ENCODE results near the gene LCA5.

LCA5 gene

DNA sequence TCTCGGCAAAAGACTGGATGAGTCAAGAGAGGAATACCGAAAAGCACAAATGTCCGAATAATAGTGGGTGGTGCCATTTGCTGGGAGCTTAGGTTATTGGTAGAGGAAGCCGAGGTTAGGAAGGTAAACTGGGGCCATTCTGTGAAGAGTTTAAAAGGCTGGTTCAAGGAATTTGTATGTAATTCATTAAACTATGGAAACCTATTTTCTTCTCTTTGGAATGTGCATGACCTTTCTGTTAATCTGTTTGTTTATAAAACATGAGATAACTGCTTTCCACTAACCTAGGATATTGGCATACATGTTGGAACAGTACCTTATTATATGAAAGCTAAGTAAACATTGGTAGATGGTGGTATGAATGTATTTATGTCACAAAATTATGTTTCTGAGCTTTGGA lies 71.8 kb downstream of the LCA5 start:
- no peak for TF ChIP-seq EZH2phosphoT487 (conservative IDR thresholded peaks at IDR 0.05; ENCODE audit: low read length)
- TF ChIP-seq, protein P1, sequence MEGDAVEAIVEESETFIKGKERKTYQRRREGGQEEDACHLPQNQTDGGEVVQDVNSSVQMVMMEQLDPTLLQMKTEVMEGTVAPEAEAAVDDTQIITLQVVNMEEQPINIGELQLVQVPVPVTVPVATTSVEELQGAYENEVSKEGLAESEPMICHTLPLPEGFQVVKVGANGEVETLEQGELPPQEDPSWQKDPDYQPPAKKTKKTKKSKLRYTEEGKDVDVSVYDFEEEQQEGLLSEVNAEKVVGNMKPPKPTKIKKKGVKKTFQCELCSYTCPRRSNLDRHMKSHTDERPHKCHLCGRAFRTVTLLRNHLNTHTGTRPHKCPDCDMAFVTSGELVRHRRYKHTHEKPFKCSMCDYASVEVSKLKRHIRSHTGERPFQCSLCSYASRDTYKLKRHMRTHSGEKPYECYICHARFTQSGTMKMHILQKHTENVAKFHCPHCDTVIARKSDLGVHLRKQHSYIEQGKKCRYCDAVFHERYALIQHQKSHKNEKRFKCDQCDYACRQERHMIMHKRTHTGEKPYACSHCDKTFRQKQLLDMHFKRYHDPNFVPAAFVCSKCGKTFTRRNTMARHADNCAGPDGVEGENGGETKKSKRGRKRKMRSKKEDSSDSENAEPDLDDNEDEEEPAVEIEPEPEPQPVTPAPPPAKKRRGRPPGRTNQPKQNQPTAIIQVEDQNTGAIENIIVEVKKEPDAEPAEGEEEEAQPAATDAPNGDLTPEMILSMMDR (IDR thresholded peaks at IDR 0.05; ENCODE audit: insufficient read depth, low read length, poor library complexity, severe bottlenecking): no peak
- no peaks in the 10 kb centered on the region for H3K9me3 ChIP-seq (ENCODE audit: insufficient read depth, low read length)
- H3F3A ChIP-seq (ENCODE audit: insufficient read depth): no peaks in the 10 kb centered on the region
- H4K20me1 ChIP-seq (ENCODE audit: low read depth, low read length): no peaks in the 10 kb centered on the region
- H3K9me2 ChIP-seq (replicated peaks; ENCODE audit: insufficient read depth, low read length): no peaks in the 10 kb centered on the region
- no peak overlapping the region for H3K9ac ChIP-seq (ENCODE audit: low read length)
- H3K27me3 ChIP-seq (ENCODE audit: low read length): 0 out of 2 replicates have a peak, but pooled peaks cover 3% of the 10 kb centered on the region
- no peaks in the 10 kb centered on the region for H3K79me2 ChIP-seq (ENCODE audit: insufficient read depth, low read length)
- H3K36me3 ChIP-seq (ENCODE audit: low read length): no peaks in the 10 kb centered on the region
- H3K27ac ChIP-seq (ENCODE audit: low read depth, low read length): no peak overlapping the region
- H3K4me2 ChIP-seq (ENCODE audit: low read depth, low read length, poor library complexity, severe bottlenecking): no peak overlapping the region
- H3K4me3 ChIP-seq (ENCODE audit: insufficient read depth, low read length, poor library complexity, severe bottlenecking): no peak overlapping the region
- H2AFZ ChIP-seq (ENCODE audit: low read depth, low read length, severe bottlenecking): no peak overlapping the region

- H3K4me2 ChIP-seq (ENCODE audit: low read depth, low read length, poor library complexity, severe bottlenecking): no peak overlapping the region
- H3K36me3 ChIP-seq (ENCODE audit: low read length): no peaks in the 10 kb centered on the region
- no peak overlapping the region for H3K9ac ChIP-seq (ENCODE audit: low read length)
- H3K9me2 ChIP-seq (replicated peaks; ENCODE audit: insufficient read depth, low read length): no peaks in the 10 kb centered on the region
- H3F3A ChIP-seq (ENCODE audit: insufficient read depth): no peaks in the 10 kb centered on the region
- H4K20me1 ChIP-seq (ENCODE audit: low read depth, low read length): no peaks in the 10 kb centered on the region
- 0 out of 2 replicates have a peak, but pooled peaks cover 3% of the 10 kb centered on the region for H3K27me3 ChIP-seq (ENCODE audit: low read length)
- H3K4me3 ChIP-seq (ENCODE audit: insufficient read depth, low read length, poor library complexity, severe bottlenecking): no peak overlapping the region
- H3K27ac ChIP-seq (ENCODE audit: low read depth, low read length): no peak overlapping the region
- TF ChIP-seq, protein P1 (IDR thresholded peaks at IDR 0.05; ENCODE audit: insufficient read depth, low read length, poor library complexity, severe bottlenecking): no peak
- no peak for TF ChIP-seq EZH2phosphoT487 (conservative IDR thresholded peaks at IDR 0.05; ENCODE audit: low read length)
- H2AFZ ChIP-seq (ENCODE audit: low read depth, low read length, severe bottlenecking): no peak overlapping the region
- no peaks in the 10 kb centered on the region for H3K79me2 ChIP-seq (ENCODE audit: insufficient read depth, low read length)
- no peaks in the 10 kb centered on the region for H3K9me3 ChIP-seq (ENCODE audit: insufficient read depth, low read length)
These were observed 73.6 kb downstream of the LCA5 start for GRCh38 chr6:79463621-79464050.

DNA sequence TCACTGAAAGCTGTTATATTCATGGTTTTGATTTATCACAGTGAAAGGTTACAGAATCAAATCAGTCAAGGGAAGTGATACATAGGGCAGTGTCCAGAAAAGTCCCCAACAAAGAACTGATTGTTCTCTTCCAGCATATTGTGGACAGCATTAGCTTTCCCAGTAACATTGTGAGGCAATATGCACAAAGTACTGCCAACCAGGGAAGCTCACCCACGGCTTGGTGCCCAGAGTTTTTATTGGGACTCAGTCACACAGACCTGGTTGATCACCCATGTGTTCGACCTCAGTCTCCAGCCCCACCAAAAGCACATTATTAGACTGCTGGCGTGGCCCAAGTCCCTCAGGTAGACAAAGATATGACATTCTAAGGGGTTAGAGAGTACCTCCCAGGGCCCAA lies 76.0 kb downstream of the LCA5 start:
- 0 out of 2 replicates have a peak, but pooled peaks cover 3% of the 10 kb centered on the region for H3K27me3 ChIP-seq (ENCODE audit: low read length)
- H3K9me3 ChIP-seq (ENCODE audit: insufficient read depth, low read length): no peaks in the 10 kb centered on the region
- no peak overlapping the region for H3K4me3 ChIP-seq (ENCODE audit: insufficient read depth, low read length, poor library complexity, severe bottlenecking)
- H4K20me1 ChIP-seq (ENCODE audit: low read depth, low read length): no peaks in the 10 kb centered on the region
- no peaks in the 10 kb centered on the region for H3K36me3 ChIP-seq (ENCODE audit: low read length)
- H3K9ac ChIP-seq (ENCODE audit: low read length): no peak overlapping the region
- H3K4me2 ChIP-seq (ENCODE audit: low read depth, low read length, poor library complexity, severe bottlenecking): no peak overlapping the region
- TF ChIP-seq EZH2phosphoT487 (conservative IDR thresholded peaks at IDR 0.05; ENCODE audit: low read length): no peak
- TF ChIP-seq, protein P1 (IDR thresholded peaks at IDR 0.05; ENCODE audit: insufficient read depth, low read length, poor library complexity, severe bottlenecking): no peak
- no peaks in the 10 kb centered on the region for H3K79me2 ChIP-seq (ENCODE audit: insufficient read depth, low read length)
- no peak overlapping the region for H3K27ac ChIP-seq (ENCODE audit: low read depth, low read length)
- H3K9me2 ChIP-seq (replicated peaks; ENCODE audit: insufficient read depth, low read length): no peaks in the 10 kb centered on the region
- no peaks in the 10 kb centered on the region for H3F3A ChIP-seq (ENCODE audit: insufficient read depth)
- H2AFZ ChIP-seq (ENCODE audit: low read depth, low read length, severe bottlenecking): no peak overlapping the region

Measured in SU-DHL-6 (cell line).